ENCODE data around the gene NUP62CL.
"Not testable (repeated sequence)": the region's sequence is repeated elsewhere in the genome, so short reads cannot be mapped to it uniquely, and the experiment has no call there.

NUP62CL gene

GRCh38 chrX:107167163-107167921, 38.9 kb downstream of the NUP62CL start:
- no peak for DNase-seq
- Mint-ChIP-seq H3K4me1 (no peaks in the 10 kb centered on the region), H3K4me3 (no peak overlapping the region), H3K27me3 (no peaks in the 10 kb centered on the region), H3K9me3 (no peaks in the 10 kb centered on the region), H3K27ac (no peak overlapping the region)
- ATAC-seq = no peak

GRCh38 chrX:107157618-107158017, 48.6 kb downstream of the NUP62CL start:
- not testable (repeated sequence) for ATAC-seq, H3K27ac Mint-ChIP-seq, H3K27me3 Mint-ChIP-seq, DNase-seq, H3K4me1 Mint-ChIP-seq, H3K9me3 Mint-ChIP-seq, H3K4me3 Mint-ChIP-seq

GRCh38 chrX:107155621-107156430, 50.4 kb downstream of the NUP62CL start:
- H3K27me3 Mint-ChIP-seq, H3K4me1 Mint-ChIP-seq, H3K9me3 Mint-ChIP-seq: not testable (repeated sequence)
- ATAC-seq = peak; percentile 33
- DNase-seq = peak in 1 of 2 donors; percentile 9
- Mint-ChIP-seq H3K27ac (peak overlapping the region; percentile 33 to 82), H3K4me3 (peak overlapping the region; percentile 73 to 80)

- Mint-ChIP-seq H3K4me1 (peaks cover 5% of the 10 kb centered on the region), H3K27ac (peak overlapping the region; percentile 33 to 82), H3K4me3 (peak overlapping the region; percentile 73 to 80), H3K27me3 (no peaks in the 10 kb centered on the region), H3K9me3 (no peaks in the 10 kb centered on the region)
- DNase-seq = peak; percentile 7 to 31
- ATAC-seq = peak; percentile 87
These were observed 51.2 kb downstream of the NUP62CL start for GRCh38 chrX:107154787-107155620.

GRCh38 chrX:107153005-107153404, 53.2 kb downstream of the NUP62CL start:
- Mint-ChIP-seq H3K4me1 (peaks cover 5% of the 10 kb centered on the region), H3K4me3 (no peak overlapping the region), H3K27me3 (no peaks in the 10 kb centered on the region), H3K9me3 (no peaks in the 10 kb centered on the region), H3K27ac (peak overlapping the region in 1 of 2 donors; percentile 57)
- no peak for DNase-seq
- no peak for ATAC-seq

GRCh38 chrX:107146670-107147069, 59.6 kb downstream of the NUP62CL start:
- no peak overlapping the region for H3K4me3 Mint-ChIP-seq
- H3K27me3 Mint-ChIP-seq = no peaks in the 10 kb centered on the region
- H3K4me1 Mint-ChIP-seq = peaks cover 5% of the 10 kb centered on the region
- no peaks in the 10 kb centered on the region for H3K9me3 Mint-ChIP-seq
- DNase-seq (no peak), ATAC-seq (no peak)
- no peak overlapping the region for H3K27ac Mint-ChIP-seq

- H3K27me3 Mint-ChIP-seq = no peaks in the 10 kb centered on the region
- ATAC-seq (no peak), DNase-seq (no peak)
- peak overlapping the region in 1 of 2 donors; percentile 88 for H3K27ac Mint-ChIP-seq
- H3K4me1 Mint-ChIP-seq = peaks cover 13% of the 10 kb centered on the region
- H3K4me3 Mint-ChIP-seq = peak overlapping the region; percentile 56 to 59
- no peaks in the 10 kb centered on the region for H3K9me3 Mint-ChIP-seq
These were observed 70.3 kb downstream of the NUP62CL start for GRCh38 chrX:107135965-107136307.

GRCh38 chrX:107135049-107135964, 70.9 kb downstream of the NUP62CL start:
- DNase-seq (no peak), ATAC-seq (peak; percentile 90)
- Mint-ChIP-seq H3K27me3 (no peaks in the 10 kb centered on the region), H3K9me3 (no peaks in the 10 kb centered on the region), H3K27ac (peak overlapping the region; percentile 59 to 88), H3K4me1 (peaks cover 13% of the 10 kb centered on the region), H3K4me3 (peak overlapping the region; percentile 56 to 59)

GRCh38 chrX:107123750-107124149, 82.5 kb downstream of the NUP62CL start:
- no peak for DNase-seq
- H3K4me3 Mint-ChIP-seq = no peak overlapping the region
- no peak overlapping the region for H3K27ac Mint-ChIP-seq
- H3K27me3 Mint-ChIP-seq = no peaks in the 10 kb centered on the region
- H3K9me3 Mint-ChIP-seq = no peaks in the 10 kb centered on the region
- no peak for ATAC-seq
- H3K4me1 Mint-ChIP-seq = no peaks in the 10 kb centered on the region

- Mint-ChIP-seq H3K27me3 (no peaks in the 10 kb centered on the region), H3K4me3 (peak overlapping the region; percentile 97 to 100), H3K27ac (peak overlapping the region; percentile 10 to 99), H3K9me3 (no peaks in the 10 kb centered on the region), H3K4me1 (peaks cover 16% of the 10 kb centered on the region)
- DNase-seq = no peak
- no peak for ATAC-seq
These were observed 87.0 kb downstream of the NUP62CL start for GRCh38 chrX:107119283-107119682.

GRCh38 chrX:107118322-107119147, 87.7 kb downstream of the NUP62CL start, which contains the start of gene RBM41:
Gene RBM41, minus strand, starts transcription at chrX:107118822. Its CDS starts 49 bp downstream, at chrX:107118773.
- Mint-ChIP-seq H3K4me1 (peaks cover 22% of the 10 kb centered on the region), H3K27ac (peak within 1 kb of the TSS; percentile 98 to 99), H3K27me3 (no peaks in the 10 kb centered on the region), H3K4me3 (peak within 1 kb of the TSS; percentile 97 to 100), H3K9me3 (no peaks in the 10 kb centered on the region)
- ATAC-seq (peak; percentile 100), DNase-seq (peak; percentile 57 to 78)

GRCh38 chrX:107117993-107118321, 88.3 kb downstream of the NUP62CL start:
- H3K4me3 Mint-ChIP-seq = peak overlapping the region; percentile 97 to 100
- no peaks in the 10 kb centered on the region for H3K27me3 Mint-ChIP-seq
- H3K4me1 Mint-ChIP-seq = peaks cover 22% of the 10 kb centered on the region
- ATAC-seq = no peak
- peak overlapping the region in 1 of 2 donors; percentile 85 for H3K27ac Mint-ChIP-seq
- no peak for DNase-seq
- H3K9me3 Mint-ChIP-seq = no peaks in the 10 kb centered on the region

- H3K4me3 Mint-ChIP-seq = no peak overlapping the region
- H3K9me3 Mint-ChIP-seq = no peaks in the 10 kb centered on the region
- ATAC-seq = no peak
- DNase-seq = no peak
- H3K27me3 Mint-ChIP-seq = no peaks in the 10 kb centered on the region
- peaks cover 16% of the 10 kb centered on the region for H3K4me1 Mint-ChIP-seq
- no peak overlapping the region for H3K27ac Mint-ChIP-seq
These were observed 98.8 kb downstream of the NUP62CL start for GRCh38 chrX:107107459-107107858.

GRCh38 chrX:107102980-107103379, 103.3 kb downstream of the NUP62CL start:
- Mint-ChIP-seq H3K4me1 (peaks cover 10% of the 10 kb centered on the region), H3K9me3 (no peaks in the 10 kb centered on the region), H3K4me3 (no peak overlapping the region), H3K27ac (no peak overlapping the region), H3K27me3 (no peaks in the 10 kb centered on the region)
- no peak for DNase-seq
- ATAC-seq = no peak

All from stimulated activated naive CD8-positive, alpha-beta T cell treated with anti-CD3 and anti-CD28 coated beads, Interleukin-15, amount 100 ng/mL, for 72 hours (primary cell).